ENCODE measurements around the gene ST3GAL4. TPM values are rescaled to one million over a fixed set of nuclear protein-coding genes. Genes with fewer than 3 reads are reported as not detected.

ST3GAL4 gene
- total and polyA plus RNA-seq, 10 of the 15 experiments (the other 5 are each of a cell fraction or from before 2014, with no cell fraction given): 3.8 to 8.1 (median 6.5) TPM; not detected in 2

DNA sequence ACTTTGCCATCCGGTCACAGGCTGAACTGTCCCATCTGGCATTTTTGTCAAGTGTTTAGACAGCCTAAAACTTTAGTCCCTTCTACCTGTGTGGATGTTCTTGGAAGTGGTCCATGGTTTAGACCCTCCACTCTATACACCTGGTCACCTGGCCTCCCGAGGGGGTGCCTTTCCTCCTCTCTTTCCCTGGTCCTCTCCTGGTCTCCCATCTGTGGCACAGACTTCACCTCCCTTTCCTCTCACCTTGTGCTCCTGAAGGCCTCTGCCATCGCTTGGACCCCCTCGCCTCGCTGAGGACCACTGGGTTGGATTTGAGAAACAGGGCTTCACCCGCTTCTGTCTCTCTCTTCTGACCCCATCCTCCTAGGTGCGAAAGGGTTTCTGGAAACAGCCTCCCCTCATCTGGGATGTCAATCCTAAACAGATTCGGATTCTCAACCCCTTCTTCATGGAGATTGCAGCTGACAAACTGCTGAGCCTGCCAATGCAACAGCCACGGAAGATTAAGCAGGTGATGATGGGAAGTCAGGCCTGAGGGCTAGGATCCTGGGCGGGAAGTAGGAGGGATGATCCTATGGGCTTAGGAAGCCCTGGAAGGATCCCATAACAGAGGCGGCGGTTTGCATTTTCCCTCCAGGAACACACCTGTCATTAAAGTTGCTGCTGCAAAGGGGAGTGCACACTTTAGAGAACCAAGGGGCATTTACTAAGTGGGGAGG, 53.6 kb downstream of the ST3GAL4 start:
- SMC1A ChIA-PET (ENCODE audit: uncharacterized antibody, unreplicated experiment): interaction anchor here (0.6 kb wide), 1 partner anchor 116 kb away, joined by 3 read pairs; no protein-coding TSS in a partner anchor
- Histone ChIP-seq H3K27me3 (replicated peaks in 1 of 2; ENCODE audit: control insufficient read depth in 2 of 2, insufficient read depth in 2 of 2, low read length in 1 of 2) (no peaks in the 10 kb centered on the region), H3K27ac (ENCODE audit: control insufficient read depth, insufficient read depth) (no peak overlapping the region), H3K4me3 (no peak overlapping the region), H3K36me3 (ENCODE audit: control insufficient read depth in 2 of 2, insufficient read depth in 2 of 2, low read length in 1 of 2) (no peaks in the 10 kb centered on the region), H3K9me3 (replicated peaks; ENCODE audit: control insufficient read depth, insufficient read depth, low read length) (no peaks in the 10 kb centered on the region), H4K20me1 (ENCODE audit: control insufficient read depth, insufficient read depth) (no peaks in the 10 kb centered on the region; the same call in 1 of the 2 replicates), H3K9ac (ENCODE audit: control insufficient read depth, insufficient read depth, low read length) (no peak overlapping the region), H3K79me2 (ENCODE audit: control insufficient read depth, insufficient read depth, low read length) (no peaks in the 10 kb centered on the region), H3K4me2 (ENCODE audit: control insufficient read depth, insufficient read depth) (no peak overlapping the region), H3K4me1 (ENCODE audit: control insufficient read depth, insufficient read depth, low read length) (no peaks in the 10 kb centered on the region), H2AFZ (ENCODE audit: control insufficient read depth, low read depth, low read length) (no peak overlapping the region)
- intact Hi-C loops (cut with micrococcal nuclease; ENCODE audit: unreplicated experiment): no loop called here
- CTCF ChIA-PET: no interaction called here
- no peak for FAIRE-seq
- POLR2A ChIA-PET: no interaction called here
- 74% methylated on average over 12 of the region's 12 CpGs for WGBS (ENCODE audit: insufficient coverage, insufficient replicate concordance, low lambda C conversion rate, missing lambda C conversion rate)
- no peak for DNase-seq (ENCODE audit: low read depth, low spot score)
- in situ Hi-C loops (cut with MboI): no loop called here
- BruUV-seq (replicated peaks): no TSS peak
- ATAC-seq: no peak
- RAD21 ChIA-PET (ENCODE audit: unreplicated experiment): no interaction called here
- TF ChIP-seq HDAC2 (IDR thresholded peaks at IDR 0.05) (no peak), RB1 (IDR thresholded peaks at IDR 0.05; ENCODE audit: borderline replicate concordance) (no peak), SREBF1 (IDR thresholded peaks at IDR 0.05; ENCODE audit: low read length) (no peak), ZNF384 (IDR thresholded peaks at IDR 0.05; ENCODE audit: borderline replicate concordance, low read depth, low read length) (no peak), MYB (IDR thresholded peaks at IDR 0.05; ENCODE audit: borderline replicate concordance, low read depth, low read length) (no peak), HDGF (IDR thresholded peaks at IDR 0.05) (no peak), NFIC (IDR thresholded peaks at IDR 0.05; ENCODE audit: low read depth, low read length) (no peak), ASH2L (IDR thresholded peaks at IDR 0.05; ENCODE audit: borderline replicate concordance, low read depth) (no peak), STAT1 (conservative IDR thresholded peaks at IDR 0.05) (no peak), ZNF207 (IDR thresholded peaks at IDR 0.05; ENCODE audit: borderline replicate concordance) (no peak)
- TF ChIP-seq, protein P1, sequence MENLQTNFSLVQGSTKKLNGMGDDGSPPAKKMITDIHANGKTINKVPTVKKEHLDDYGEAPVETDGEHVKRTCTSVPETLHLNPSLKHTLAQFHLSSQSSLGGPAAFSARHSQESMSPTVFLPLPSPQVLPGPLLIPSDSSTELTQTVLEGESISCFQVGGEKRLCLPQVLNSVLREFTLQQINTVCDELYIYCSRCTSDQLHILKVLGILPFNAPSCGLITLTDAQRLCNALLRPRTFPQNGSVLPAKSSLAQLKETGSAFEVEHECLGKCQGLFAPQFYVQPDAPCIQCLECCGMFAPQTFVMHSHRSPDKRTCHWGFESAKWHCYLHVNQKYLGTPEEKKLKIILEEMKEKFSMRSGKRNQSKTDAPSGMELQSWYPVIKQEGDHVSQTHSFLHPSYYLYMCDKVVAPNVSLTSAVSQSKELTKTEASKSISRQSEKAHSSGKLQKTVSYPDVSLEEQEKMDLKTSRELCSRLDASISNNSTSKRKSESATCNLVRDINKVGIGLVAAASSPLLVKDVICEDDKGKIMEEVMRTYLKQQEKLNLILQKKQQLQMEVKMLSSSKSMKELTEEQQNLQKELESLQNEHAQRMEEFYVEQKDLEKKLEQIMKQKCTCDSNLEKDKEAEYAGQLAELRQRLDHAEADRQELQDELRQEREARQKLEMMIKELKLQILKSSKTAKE (IDR thresholded peaks at IDR 0.05; ENCODE audit: low read depth, poor library complexity, severe bottlenecking): no peak
- TF ChIP-seq, protein P2, sequence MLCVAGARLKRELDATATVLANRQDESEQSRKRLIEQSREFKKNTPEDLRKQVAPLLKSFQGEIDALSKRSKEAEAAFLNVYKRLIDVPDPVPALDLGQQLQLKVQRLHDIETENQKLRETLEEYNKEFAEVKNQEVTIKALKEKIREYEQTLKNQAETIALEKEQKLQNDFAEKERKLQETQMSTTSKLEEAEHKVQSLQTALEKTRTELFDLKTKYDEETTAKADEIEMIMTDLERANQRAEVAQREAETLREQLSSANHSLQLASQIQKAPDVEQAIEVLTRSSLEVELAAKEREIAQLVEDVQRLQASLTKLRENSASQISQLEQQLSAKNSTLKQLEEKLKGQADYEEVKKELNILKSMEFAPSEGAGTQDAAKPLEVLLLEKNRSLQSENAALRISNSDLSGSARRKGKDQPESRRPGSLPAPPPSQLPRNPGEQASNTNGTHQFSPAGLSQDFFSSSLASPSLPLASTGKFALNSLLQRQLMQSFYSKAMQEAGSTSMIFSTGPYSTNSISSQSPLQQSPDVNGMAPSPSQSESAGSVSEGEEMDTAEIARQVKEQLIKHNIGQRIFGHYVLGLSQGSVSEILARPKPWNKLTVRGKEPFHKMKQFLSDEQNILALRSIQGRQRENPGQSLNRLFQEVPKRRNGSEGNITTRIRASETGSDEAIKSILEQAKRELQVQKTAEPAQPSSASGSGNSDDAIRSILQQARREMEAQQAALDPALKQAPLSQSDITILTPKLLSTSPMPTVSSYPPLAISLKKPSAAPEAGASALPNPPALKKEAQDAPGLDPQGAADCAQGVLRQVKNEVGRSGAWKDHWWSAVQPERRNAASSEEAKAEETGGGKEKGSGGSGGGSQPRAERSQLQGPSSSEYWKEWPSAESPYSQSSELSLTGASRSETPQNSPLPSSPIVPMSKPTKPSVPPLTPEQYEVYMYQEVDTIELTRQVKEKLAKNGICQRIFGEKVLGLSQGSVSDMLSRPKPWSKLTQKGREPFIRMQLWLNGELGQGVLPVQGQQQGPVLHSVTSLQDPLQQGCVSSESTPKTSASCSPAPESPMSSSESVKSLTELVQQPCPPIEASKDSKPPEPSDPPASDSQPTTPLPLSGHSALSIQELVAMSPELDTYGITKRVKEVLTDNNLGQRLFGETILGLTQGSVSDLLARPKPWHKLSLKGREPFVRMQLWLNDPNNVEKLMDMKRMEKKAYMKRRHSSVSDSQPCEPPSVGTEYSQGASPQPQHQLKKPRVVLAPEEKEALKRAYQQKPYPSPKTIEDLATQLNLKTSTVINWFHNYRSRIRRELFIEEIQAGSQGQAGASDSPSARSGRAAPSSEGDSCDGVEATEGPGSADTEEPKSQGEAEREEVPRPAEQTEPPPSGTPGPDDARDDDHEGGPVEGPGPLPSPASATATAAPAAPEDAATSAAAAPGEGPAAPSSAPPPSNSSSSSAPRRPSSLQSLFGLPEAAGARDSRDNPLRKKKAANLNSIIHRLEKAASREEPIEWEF (IDR thresholded peaks at IDR 0.05; ENCODE audit: insufficient replicate concordance, low read depth, low read length): no peak
- TF ChIP-seq, protein P3, sequence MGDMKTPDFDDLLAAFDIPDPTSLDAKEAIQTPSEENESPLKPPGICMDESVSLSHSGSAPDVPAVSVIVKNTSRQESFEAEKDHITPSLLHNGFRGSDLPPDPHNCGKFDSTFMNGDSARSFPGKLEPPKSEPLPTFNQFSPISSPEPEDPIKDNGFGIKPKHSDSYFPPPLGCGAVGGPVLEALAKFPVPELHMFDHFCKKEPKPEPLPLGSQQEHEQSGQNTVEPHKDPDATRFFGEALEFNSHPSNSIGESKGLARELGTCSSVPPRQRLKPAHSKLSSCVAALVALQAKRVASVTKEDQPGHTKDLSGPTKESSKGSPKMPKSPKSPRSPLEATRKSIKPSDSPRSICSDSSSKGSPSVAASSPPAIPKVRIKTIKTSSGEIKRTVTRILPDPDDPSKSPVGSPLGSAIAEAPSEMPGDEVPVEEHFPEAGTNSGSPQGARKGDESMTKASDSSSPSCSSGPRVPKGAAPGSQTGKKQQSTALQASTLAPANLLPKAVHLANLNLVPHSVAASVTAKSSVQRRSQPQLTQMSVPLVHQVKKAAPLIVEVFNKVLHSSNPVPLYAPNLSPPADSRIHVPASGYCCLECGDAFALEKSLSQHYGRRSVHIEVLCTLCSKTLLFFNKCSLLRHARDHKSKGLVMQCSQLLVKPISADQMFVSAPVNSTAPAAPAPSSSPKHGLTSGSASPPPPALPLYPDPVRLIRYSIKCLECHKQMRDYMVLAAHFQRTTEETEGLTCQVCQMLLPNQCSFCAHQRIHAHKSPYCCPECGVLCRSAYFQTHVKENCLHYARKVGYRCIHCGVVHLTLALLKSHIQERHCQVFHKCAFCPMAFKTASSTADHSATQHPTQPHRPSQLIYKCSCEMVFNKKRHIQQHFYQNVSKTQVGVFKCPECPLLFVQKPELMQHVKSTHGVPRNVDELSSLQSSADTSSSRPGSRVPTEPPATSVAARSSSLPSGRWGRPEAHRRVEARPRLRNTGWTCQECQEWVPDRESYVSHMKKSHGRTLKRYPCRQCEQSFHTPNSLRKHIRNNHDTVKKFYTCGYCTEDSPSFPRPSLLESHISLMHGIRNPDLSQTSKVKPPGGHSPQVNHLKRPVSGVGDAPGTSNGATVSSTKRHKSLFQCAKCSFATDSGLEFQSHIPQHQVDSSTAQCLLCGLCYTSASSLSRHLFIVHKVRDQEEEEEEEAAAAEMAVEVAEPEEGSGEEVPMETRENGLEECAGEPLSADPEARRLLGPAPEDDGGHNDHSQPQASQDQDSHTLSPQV (IDR thresholded peaks at IDR 0.05): no peak

Data from GM12878 (cell line).